Duodenal mucosa (tissue), 2 donors: ENCODE measurements around the gene DKK1.

Source experiments
- H3K27ac ChIP-seq: one replicate; pipeline ENCODE4 v1.7.0; 2013; ENCODE audit warnings: low read depth, low read length
- H3K27me3 ChIP-seq, 2 donors: one replicate each; pipeline ENCODE4 v1.7.0; 2013; ENCODE audit warnings: low read length in 2 of 2, control low read depth in 1 of 2; ENCODE audit not compliant: insufficient read depth in 2 of 2, control insufficient read depth in 1 of 2
- H3K36me3 ChIP-seq, 2 donors: one replicate each; pipeline ENCODE4 v1.7.0; 2013; ENCODE audit warnings: low read length in 2 of 2, control low read depth in 1 of 2; ENCODE audit not compliant: insufficient read depth in 2 of 2, control insufficient read depth in 1 of 2
- H3K4me1 ChIP-seq, 2 donors: one replicate each; pipeline ENCODE4 v1.7.0; 2013; ENCODE audit warnings: low read length in 2 of 2, control low read depth in 1 of 2; ENCODE audit not compliant: insufficient read depth in 2 of 2, control insufficient read depth in 1 of 2
- H3K4me3 ChIP-seq, 2 donors: one replicate each; pipeline ENCODE4 v1.7.0; 2013; ENCODE audit warnings: low read length in 2 of 2, low read depth in 1 of 2
- H3K9ac ChIP-seq, 2 donors: one replicate each; pipeline ENCODE4 v1.7.0; 2013; ENCODE audit warnings: low read length in 2 of 2, low read depth in 1 of 2
- H3K9me3 ChIP-seq, 2 donors: one replicate each; pipeline ENCODE4 v1.7.0; 2013; ENCODE audit warnings: low read length in 2 of 2, control low read depth in 1 of 2; ENCODE audit not compliant: control insufficient read depth in 1 of 2

The DKK1 gene

DNA sequence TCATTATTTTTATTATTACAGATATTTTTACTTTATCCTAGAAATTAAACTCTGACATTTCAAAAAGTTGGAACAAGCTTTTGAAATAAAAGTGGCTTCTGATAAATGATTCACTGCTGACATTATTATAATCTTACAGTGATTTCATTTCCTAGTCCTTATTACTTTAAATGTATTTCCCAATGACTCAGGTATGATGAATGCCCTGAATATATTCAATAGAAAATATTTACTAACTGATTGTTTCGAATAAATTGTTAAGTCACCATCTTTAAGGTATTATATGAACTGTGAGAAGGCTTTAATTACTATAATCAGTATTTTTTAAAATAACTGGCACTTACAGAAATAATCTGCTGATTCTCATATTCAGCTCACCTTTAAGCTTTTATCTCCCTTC, 21.6 kb downstream of the DKK1 start:
- peaks cover 0 to 6% of the 10 kb centered on the region in 2 donors for H3K4me1 ChIP-seq

DNA sequence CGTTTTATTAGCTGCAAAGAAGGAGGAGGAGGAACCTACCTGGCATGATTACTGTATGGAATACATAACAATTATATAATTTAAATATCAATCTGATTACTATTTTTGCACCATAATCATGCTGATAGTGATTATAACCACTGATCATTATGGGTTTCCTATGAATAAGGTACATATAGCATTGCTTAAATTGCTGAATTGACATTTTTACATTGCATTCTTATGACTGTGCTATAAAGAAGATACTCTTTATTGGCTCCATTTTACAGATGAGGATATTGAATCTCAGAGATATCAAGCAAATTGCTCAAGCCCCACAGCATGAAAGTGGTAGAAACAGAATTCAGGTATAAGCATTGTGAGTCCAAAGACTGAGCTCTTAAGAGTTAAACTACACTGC, 23.1 kb downstream of the DKK1 start:
- H3K27ac ChIP-seq, result no peak overlapping the region
- no peaks in the 10 kb centered on the region for H3K36me3 ChIP-seq
- no peak overlapping the region for H3K4me3 ChIP-seq
- no peaks in the 10 kb centered on the region for H3K27me3 ChIP-seq
- no peak overlapping the region for H3K9ac ChIP-seq
- peaks cover 0 to 3% of the 10 kb centered on the region in 2 donors for H3K4me1 ChIP-seq
- H3K9me3 ChIP-seq, result no peaks in the 10 kb centered on the region

More for the DNA sequence above, 21.6 kb downstream of the DKK1 start:
- no peak overlapping the region for H3K9ac ChIP-seq
- H3K4me3 ChIP-seq, result no peak overlapping the region
- H3K27me3 ChIP-seq, result no peaks in the 10 kb centered on the region
- no peak overlapping the region for H3K27ac ChIP-seq
- no peaks in the 10 kb centered on the region for H3K9me3 ChIP-seq
- no peaks in the 10 kb centered on the region for H3K36me3 ChIP-seq

DNA sequence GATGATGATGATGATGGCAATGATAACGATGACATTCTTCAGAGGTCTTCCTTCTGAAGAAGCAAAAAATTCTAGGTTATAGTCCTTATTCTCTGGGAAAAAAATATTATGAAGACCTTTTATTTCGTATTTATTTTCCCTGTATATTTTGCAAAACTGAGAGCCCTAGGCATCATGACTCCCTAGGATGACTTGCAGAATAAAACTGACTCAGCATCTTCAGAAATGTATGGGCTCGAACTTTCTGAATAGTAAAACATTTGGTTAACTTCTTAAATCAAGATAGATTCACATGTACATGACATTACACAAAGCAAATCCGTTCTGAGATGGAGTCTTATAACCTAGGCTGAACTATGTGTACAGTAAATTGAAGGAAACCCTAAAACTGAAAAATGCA, 29.4 kb downstream of the DKK1 start:
- no peak overlapping the region for H3K4me3 ChIP-seq

DNA sequence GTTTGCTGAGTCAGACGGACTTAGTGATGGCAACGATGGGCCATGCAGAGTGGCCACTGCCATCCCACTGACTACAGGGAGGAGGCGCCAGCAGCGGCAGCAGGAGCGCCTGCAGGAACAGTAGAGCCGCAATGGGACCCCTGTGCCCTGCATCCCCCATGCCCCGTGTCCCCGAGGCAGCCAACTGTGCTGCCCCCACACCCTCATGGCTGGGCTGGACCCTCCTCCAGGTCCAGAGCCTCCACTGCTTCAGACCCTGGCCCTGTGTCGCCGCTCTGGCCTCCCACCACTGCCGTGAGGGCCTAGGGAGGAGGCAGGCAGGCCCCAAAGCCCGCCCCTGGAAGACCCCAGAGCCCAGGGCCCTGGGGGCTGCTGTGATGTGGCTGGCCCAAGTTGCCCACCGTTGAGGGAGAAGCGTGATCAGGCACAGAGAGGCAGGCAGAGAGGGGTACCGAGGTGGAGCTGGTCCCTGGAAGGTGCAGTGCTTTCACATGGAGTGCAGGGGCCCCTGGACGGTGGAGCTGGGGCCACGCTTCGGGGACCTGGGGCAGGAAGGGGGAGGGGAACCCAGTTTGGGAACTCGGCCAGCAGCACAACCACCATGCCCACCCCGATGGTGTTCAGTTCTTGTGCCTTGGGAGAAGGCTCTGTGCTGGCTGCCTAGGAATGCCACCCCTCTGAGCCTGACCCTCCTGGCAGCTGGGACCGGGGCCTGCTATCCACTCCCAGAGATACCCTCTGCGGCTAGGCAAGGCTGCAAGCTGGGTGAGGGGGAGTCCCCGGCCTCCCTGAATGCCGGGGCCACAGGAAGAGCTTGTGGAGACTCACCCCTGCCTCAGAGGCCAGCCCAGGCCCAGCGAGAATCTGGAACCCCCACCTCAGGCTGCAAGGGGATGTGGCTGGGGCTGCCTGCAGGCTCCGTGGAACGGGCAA, 32.6 kb downstream of the DKK1 start:
- Histone ChIP-seq H3K4me3 (no peak overlapping the region), H3K9me3 (no peaks in the 10 kb centered on the region), H3K36me3 (no peaks in the 10 kb centered on the region), H3K9ac (no peak overlapping the region), H3K4me1 (no peaks in the 10 kb centered on the region), H3K27ac (no peak overlapping the region), H3K27me3 (no peaks in the 10 kb centered on the region)

More for the DNA sequence above, 29.4 kb downstream of the DKK1 start:
- no peaks in the 10 kb centered on the region for H3K9me3 ChIP-seq
- no peak overlapping the region for H3K9ac ChIP-seq
- no peaks in the 10 kb centered on the region for H3K36me3 ChIP-seq
- no peaks in the 10 kb centered on the region for H3K4me1 ChIP-seq
- no peaks in the 10 kb centered on the region for H3K27me3 ChIP-seq
- H3K27ac ChIP-seq, result no peak overlapping the region

DNA sequence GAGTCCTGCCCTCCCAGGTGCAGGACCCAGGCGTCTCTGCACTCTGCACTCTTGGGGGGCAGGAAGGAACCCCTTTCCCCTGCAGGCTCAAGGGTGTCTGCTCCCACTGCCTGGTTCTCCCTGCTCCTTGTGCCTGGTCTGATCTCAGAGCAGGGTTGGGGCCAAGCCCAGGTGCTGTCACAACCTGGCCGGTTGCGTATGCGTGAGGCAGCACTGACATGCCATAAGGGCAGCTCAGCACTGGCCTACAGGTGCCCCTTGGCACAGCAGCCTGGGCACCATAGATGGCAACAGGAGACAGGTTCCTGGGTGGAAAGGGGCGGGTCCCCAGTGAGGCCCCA, 33.2 kb downstream of the DKK1 start:
- no peaks in the 10 kb centered on the region for H3K4me1 ChIP-seq
- H3K27ac ChIP-seq, result no peak overlapping the region
- no peaks in the 10 kb centered on the region for H3K36me3 ChIP-seq
- H3K9ac ChIP-seq, result no peak overlapping the region
- H3K4me3 ChIP-seq, result no peak overlapping the region
- H3K27me3 ChIP-seq, result no peaks in the 10 kb centered on the region
- H3K9me3 ChIP-seq, result no peaks in the 10 kb centered on the region

DNA sequence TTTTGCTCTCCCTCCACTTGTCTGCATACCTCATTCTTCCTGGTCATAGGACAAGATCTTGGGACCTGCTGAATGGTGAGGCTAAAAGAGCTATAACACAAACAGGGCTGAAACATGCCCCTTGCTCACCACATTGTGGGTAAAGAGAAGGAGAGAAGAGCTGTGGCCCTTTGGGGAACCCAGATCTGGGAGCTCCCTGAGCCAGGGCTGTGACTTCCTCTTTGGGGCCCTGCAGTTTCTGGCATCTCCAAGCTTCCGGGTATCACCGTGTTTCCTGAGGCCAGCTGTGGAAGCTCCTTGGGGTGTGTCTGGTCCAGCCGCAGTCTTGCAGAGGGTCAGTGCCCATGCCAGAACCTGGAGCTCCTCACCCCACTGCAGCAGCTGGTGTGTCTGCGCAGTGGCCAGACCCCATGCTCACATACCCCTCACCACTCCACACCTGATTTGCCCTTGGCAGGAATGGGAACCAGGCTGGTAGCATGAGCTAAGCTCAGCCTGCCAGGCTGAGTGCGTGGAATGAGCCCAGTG, 34.0 kb downstream of the DKK1 start:
- H3K4me3 ChIP-seq, result no peak overlapping the region
- H3K27me3 ChIP-seq, result no peaks in the 10 kb centered on the region
- H3K27ac ChIP-seq, result no peak overlapping the region
- no peaks in the 10 kb centered on the region for H3K36me3 ChIP-seq
- H3K4me1 ChIP-seq, result no peaks in the 10 kb centered on the region
- no peaks in the 10 kb centered on the region for H3K9me3 ChIP-seq
- H3K9ac ChIP-seq, result no peak overlapping the region

DNA sequence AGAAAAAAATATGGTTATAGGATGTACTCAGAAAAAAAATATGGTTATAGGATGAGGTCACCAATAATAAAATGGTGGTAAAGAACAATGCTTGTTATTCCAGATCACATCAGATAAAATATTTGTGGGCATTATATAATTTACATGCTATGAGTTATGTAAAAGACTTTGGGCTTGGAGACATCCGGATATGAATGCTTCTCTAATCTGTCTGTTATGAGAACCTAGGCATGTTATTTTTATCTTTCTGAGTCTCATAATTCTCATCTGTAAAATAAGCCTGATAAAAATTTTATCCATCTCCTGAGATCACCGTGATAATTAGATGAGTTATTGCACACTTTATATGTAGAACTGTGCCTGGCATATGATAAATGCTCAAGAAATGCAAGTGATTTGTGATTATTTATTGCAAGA, 37.8 kb downstream of the DKK1 start:
- Histone ChIP-seq H3K36me3 (no peaks in the 10 kb centered on the region), H3K4me3 (no peak overlapping the region), H3K9ac (no peak overlapping the region), H3K27ac (no peak overlapping the region), H3K27me3 (no peaks in the 10 kb centered on the region), H3K4me1 (no peaks in the 10 kb centered on the region), H3K9me3 (no peaks in the 10 kb centered on the region)

DNA sequence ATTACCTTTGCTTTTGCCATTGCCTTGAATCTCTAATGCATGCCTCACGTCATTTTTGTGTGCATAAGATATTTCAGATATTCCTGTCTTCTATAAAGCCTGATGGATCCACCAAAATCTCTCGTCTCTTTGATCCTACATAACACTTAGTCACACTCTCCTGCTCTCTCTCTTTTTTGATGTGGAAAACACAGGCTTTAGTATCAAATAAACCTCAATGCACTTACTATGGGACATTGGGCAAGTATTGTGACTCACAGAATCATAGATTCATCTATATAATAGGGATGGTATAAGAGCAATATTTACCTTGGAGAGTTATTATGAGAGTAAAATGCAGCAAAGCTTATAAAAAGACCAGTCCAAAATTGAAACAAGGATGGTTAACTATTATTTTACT, 39.1 kb downstream of the DKK1 start:
- Histone ChIP-seq H3K4me3 (no peak overlapping the region), H3K9ac (no peak overlapping the region), H3K9me3 (no peaks in the 10 kb centered on the region), H3K4me1 (no peaks in the 10 kb centered on the region), H3K27ac (no peak overlapping the region), H3K27me3 (no peaks in the 10 kb centered on the region), H3K36me3 (no peaks in the 10 kb centered on the region)

DNA sequence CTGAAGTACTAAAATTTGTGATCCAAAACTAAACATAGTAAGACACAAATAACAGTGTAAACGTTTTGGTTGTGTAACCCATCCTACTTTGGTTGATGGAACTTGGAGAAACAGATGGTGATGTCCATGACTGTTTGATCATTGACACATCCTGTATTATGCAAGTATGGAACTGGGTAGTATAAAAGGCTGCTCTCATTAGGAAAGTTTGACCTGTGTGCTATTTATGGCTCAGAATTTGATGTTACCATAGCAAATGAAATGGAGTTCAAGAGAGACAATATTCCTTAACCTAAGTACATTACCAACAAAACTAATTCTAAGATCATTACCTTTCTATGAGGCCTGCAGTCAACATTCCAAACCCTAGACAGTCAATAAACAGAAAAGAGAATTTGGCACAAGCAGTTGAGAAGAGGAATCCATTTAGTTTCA, 39.9 kb downstream of the DKK1 start:
- Histone ChIP-seq H3K36me3 (no peaks in the 10 kb centered on the region), H3K9ac (no peak overlapping the region)

DNA sequence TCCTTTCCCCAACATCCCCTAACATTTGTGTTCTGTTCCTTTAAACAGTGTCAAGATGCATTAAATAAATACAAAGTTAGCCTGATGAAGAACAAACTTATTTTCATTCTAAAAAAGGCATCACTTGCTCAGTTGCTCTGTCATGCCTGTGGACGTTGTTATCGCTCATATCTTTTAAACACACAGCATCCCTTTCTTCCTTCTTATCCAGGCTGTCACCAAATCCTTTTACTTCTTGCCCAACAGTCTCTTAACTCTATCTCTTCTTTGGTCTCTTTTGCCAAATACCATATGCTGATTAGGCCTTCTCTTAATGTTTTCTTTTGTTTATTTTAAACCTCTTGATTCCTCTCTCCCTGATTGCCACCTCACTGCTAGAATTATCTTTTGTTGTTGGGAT, 43.9 kb downstream of the DKK1 start:
- H3K27ac ChIP-seq, result no peak overlapping the region
- no peaks in the 10 kb centered on the region for H3K9me3 ChIP-seq
- H3K27me3 ChIP-seq, result no peaks in the 10 kb centered on the region
- H3K36me3 ChIP-seq, result no peaks in the 10 kb centered on the region
- no peak overlapping the region for H3K9ac ChIP-seq
- H3K4me1 ChIP-seq, result no peaks in the 10 kb centered on the region
- no peak overlapping the region for H3K4me3 ChIP-seq

More for the DNA sequence above, 39.9 kb downstream of the DKK1 start:
- H3K4me3 ChIP-seq, result no peak overlapping the region
- no peaks in the 10 kb centered on the region for H3K27me3 ChIP-seq
- no peak overlapping the region for H3K27ac ChIP-seq
- no peaks in the 10 kb centered on the region for H3K4me1 ChIP-seq
- no peaks in the 10 kb centered on the region for H3K9me3 ChIP-seq
